ENCODE measurements around the gene ARHGAP18. TPM values are rescaled to one million over a fixed set of nuclear protein-coding genes. Genes with fewer than 3 reads are reported as not detected.

Gene ARHGAP18
- total RNA-seq, 2 donors from 2014 or later: 18.7 to 28.3 TPM

DNA sequence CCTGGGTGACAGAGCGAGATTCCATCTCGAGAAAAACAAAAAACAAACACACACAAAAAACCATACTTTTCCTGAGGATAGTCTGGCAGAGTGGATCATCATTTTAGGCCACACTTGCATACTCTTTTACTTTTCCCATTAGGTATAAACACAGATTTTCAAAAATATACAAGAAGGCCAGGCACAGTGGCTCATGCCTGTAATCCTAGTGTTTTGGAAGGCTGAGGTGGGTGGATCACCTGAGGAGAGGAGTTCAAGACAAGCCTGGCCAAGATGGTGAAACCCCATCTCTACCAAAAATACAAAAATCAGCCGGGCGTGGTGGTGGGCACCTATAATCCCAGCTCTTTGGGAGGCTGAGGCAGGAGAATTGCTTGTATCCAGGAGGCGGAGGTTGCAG is 85.5 kb downstream of the ARHGAP18 start:
- no peak for TF ChIP-seq CTCF (IDR thresholded peaks at IDR 0.05)
- no peak for DNase-seq
- H3K9me3 ChIP-seq: no peaks in the 10 kb centered on the region
- H3K36me3 ChIP-seq: peaks cover 9% of the 10 kb centered on the region
- no peaks in the 10 kb centered on the region for H3K4me1 ChIP-seq
- no peak overlapping the region for H3K4me3 ChIP-seq
- intact Hi-C loops (cut with DNase I): no loop called here
- H3K27me3 ChIP-seq: no peaks in the 10 kb centered on the region
- no peak overlapping the region for H3K9ac ChIP-seq (ENCODE audit: low read depth in 2 of 2, low read length in 2 of 2)
- no peak overlapping the region for H3K27ac ChIP-seq

DNA sequence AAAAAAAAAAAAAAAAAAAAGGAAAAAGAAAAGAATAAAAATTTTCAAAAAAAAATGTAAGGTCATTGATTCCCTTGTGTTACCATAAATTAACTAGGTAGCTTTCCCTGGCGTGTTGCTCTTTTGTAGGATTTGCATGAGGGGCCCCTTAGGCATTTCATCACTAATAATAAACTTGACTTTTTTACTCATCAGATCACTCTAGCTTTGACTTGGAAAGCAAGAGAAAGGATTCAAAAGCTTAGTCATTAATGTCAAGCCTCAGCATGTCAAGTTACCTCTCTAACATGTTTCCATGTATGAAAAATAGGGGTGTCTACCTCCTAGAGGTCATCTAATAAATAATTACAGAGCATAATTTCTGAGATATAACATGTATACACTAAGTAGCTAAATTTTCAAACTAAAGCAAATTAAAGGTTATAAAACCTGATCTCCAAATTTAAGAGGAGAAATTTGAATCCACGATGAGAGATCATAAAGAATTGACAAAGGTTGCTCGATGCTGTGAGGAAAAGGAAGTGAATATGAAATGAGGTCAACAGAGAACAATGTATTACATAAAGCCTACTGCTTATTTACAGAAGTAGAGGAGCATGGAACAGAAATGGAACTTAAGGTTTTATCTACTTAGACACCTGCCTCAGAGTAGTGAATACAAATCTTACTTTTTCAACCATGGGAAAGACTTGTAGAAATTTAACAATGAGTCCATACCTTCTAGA is 86.8 kb downstream of the ARHGAP18 start:
- DNase-seq: no peak
- Histone ChIP-seq H3K4me3 (no peak overlapping the region), H3K9me3 (no peaks in the 10 kb centered on the region), H3K4me1 (no peaks in the 10 kb centered on the region), H3K36me3 (peaks cover 2% of the 10 kb centered on the region), H3K9ac (ENCODE audit: low read depth in 2 of 2, low read length in 2 of 2) (no peak overlapping the region), H3K27me3 (no peaks in the 10 kb centered on the region), H3K27ac (no peak overlapping the region)
- intact Hi-C loops (cut with DNase I): no loop called here
- no peak for TF ChIP-seq CTCF (IDR thresholded peaks at IDR 0.05)

DNA sequence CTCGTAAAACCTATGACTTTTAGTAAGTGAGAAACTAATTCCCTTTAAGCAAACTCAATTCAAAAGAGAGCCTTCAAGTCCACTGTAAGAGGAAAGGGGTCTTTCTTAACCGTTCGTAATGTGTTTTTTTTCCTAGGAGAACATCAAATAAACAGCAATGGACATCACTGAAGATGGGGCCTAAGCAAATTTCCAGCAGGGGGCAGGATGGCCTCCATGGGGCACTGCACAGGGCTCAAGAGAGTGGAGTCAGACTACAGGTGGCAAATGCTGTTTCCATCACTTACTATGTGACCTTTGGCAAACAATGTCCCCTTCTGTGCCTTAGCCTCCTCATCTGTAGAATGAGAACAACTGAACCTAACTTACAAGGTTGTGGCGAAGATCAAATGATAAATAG is 88.7 kb downstream of the ARHGAP18 start:
- peak; percentile 33 for TF ChIP-seq CTCF (IDR thresholded peaks at IDR 0.05)
- intact Hi-C loops (cut with DNase I): no loop called here
- Histone ChIP-seq H3K9me3 (no peaks in the 10 kb centered on the region), H3K9ac (ENCODE audit: low read depth in 2 of 2, low read length in 2 of 2) (no peak overlapping the region), H3K27ac (no peak overlapping the region), H3K36me3 (no peaks in the 10 kb centered on the region), H3K4me1 (no peaks in the 10 kb centered on the region), H3K27me3 (no peaks in the 10 kb centered on the region), H3K4me3 (no peak overlapping the region)
- DNase-seq: no peak

GRCh38 chr6:129620234-129620610 is 89.8 kb downstream of the ARHGAP18 start:
- TF ChIP-seq CTCF (IDR thresholded peaks at IDR 0.05): no peak
- Histone ChIP-seq H3K9me3 (no peaks in the 10 kb centered on the region), H3K9ac (ENCODE audit: low read depth in 2 of 2, low read length in 2 of 2) (no peak overlapping the region), H3K27me3 (no peaks in the 10 kb centered on the region), H3K36me3 (no peaks in the 10 kb centered on the region), H3K4me1 (no peaks in the 10 kb centered on the region), H3K27ac (no peak overlapping the region), H3K4me3 (no peak overlapping the region)
- no peak for DNase-seq
- intact Hi-C loops (cut with DNase I): no loop called here

DNA sequence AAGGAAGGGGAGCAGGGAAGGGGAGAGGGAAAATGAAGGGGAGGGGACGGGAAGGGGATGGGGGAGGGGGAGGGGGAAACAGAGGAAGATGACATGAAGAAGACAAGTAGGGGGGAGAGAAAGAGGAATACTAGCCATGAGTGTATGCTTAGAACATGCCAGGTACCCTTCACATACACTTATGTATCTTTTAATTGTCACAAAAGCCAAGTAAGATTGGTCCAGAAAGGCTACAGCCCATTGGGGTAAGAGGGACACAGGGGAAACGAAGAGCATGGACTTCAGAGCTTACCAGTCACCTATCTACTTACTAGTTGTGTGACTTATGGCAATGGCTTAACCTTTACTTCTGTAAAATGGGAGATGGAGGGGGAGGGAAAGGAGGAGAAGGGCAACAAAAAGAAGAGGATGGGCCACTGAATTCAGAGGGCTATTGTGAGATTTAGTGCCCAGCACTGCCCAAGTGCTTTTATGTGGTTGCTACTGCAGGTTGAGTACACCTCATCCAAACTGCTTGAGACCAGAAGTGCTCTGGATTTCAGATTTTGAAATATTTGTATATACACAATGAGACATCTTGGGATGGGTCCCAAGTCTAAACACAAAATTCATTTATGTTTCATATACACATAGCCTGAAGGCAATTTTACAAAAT is 90.3 kb downstream of the ARHGAP18 start:
- no peaks in the 10 kb centered on the region for H3K9me3 ChIP-seq
- H3K27me3 ChIP-seq: no peaks in the 10 kb centered on the region
- no peak for DNase-seq
- H3K4me3 ChIP-seq: no peak overlapping the region
- H3K36me3 ChIP-seq: no peaks in the 10 kb centered on the region
- TF ChIP-seq CTCF (IDR thresholded peaks at IDR 0.05): no peak
- H3K4me1 ChIP-seq: no peaks in the 10 kb centered on the region
- intact Hi-C loops (cut with DNase I): no loop called here
- H3K27ac ChIP-seq: no peak overlapping the region
- H3K9ac ChIP-seq (ENCODE audit: low read depth in 2 of 2, low read length in 2 of 2): no peak overlapping the region
